Keratinocyte (primary cell): ENCODE data around the gene PCSK2. TPM values are rescaled to one million over a fixed set of nuclear protein-coding genes. Genes with fewer than 3 reads are reported as not detected.

Experiments
- DNase-seq: peaks from one replicate; pipeline ENCODE4 v3.0.0-alpha.2; 2011; ENCODE audit warnings: low read depth, missing footprints, low spot score
- FAIRE-seq: peaks from 2 replicates; lab custom pipeline; 2011; peaks lifted over from hg19 to GRCh38; lab: Jason Lieb, UNC
- H2AFZ ChIP-seq: 2 replicates; pipeline ENCODE4 v1.6.0; 2012; ENCODE audit warnings: low read length, control low read depth, inconsistent platforms; ENCODE audit not compliant: control insufficient read depth
- H3K27ac ChIP-seq: 2 replicates; pipeline ENCODE4 v1.5.1; 2011; ENCODE audit warnings: low read length; ENCODE audit not compliant: control insufficient read depth, insufficient read depth
- H3K27me3 ChIP-seq: 3 replicates; pipeline ENCODE4 v1.6.0; 2011; ENCODE audit warnings: low read length; ENCODE audit not compliant: control insufficient read depth, insufficient read depth; ENCODE audit errors: extremely low read depth
- H3K36me3 ChIP-seq, 2 experiments: 2 replicates in 1 of 2; 3 replicates in 1 of 2; pipeline ENCODE4 v1.5.1; 2011; ENCODE audit warnings: low read length in 2 of 2, mild to moderate bottlenecking in 1 of 2; ENCODE audit not compliant: control insufficient read depth in 2 of 2, insufficient read depth in 2 of 2; ENCODE audit errors: extremely low read depth in 1 of 2
- H3K4me1 ChIP-seq: 3 replicates; pipeline ENCODE4 v1.5.1; 2011; ENCODE audit warnings: low read length; ENCODE audit not compliant: control insufficient read depth, insufficient read depth; ENCODE audit errors: extremely low read depth
- H3K4me2 ChIP-seq: 3 replicates; pipeline ENCODE4 v1.6.0; 2011; ENCODE audit warnings: low read depth, low read length; ENCODE audit not compliant: control insufficient read depth, insufficient read depth; ENCODE audit errors: extremely low read depth
- H3K4me3 ChIP-seq, 3 experiments: fragments of 200-600 bp in 1 of 3; sonication (generic) in 1 of 3; 2 replicates in 2 of 3; 3 replicates in 1 of 3; pipeline ENCODE4 v1.5.1; 2011 to 2016; ENCODE audit warnings: low read length in 3 of 3, mild to moderate bottlenecking in 3 of 3, control low read depth in 2 of 3, inconsistent platforms in 1 of 3, low read depth in 1 of 3, mixed read lengths in 1 of 3, mixed run types in 1 of 3, moderate library complexity in 1 of 3; ENCODE audit not compliant: control insufficient read depth in 2 of 3, insufficient read depth in 2 of 3; ENCODE audit errors: extremely low read depth in 1 of 3
- H3K79me2 ChIP-seq: 2 replicates; pipeline ENCODE4 v1.6.0; 2012; ENCODE audit warnings: low read length; ENCODE audit not compliant: control insufficient read depth, insufficient read depth
- H3K9ac ChIP-seq: 3 replicates; pipeline ENCODE4 v1.6.0; 2011; ENCODE audit warnings: low read length; ENCODE audit not compliant: control insufficient read depth, insufficient read depth; ENCODE audit errors: extremely low read depth
- H3K9me1 ChIP-seq: 3 replicates; pipeline ENCODE4 v1.6.0; 2011; ENCODE audit warnings: low read length; ENCODE audit not compliant: control insufficient read depth, insufficient read depth; ENCODE audit errors: extremely low read depth
- H3K9me3 ChIP-seq: 2 replicates; pipeline ENCODE4 v1.5.1; 2012; ENCODE audit warnings: low read depth, low read length; ENCODE audit not compliant: control insufficient read depth
- H4K20me1 ChIP-seq: 3 replicates; pipeline ENCODE4 v1.6.0; 2011; ENCODE audit warnings: low read length; ENCODE audit not compliant: control insufficient read depth, insufficient read depth; ENCODE audit errors: extremely low read depth
- CTCF ChIP-seq, 3 experiments: IDR thresholded peaks in 1 of 3; conservative IDR thresholded peaks in 1 of 3; optimal IDR thresholded peaks in 1 of 3; 2 replicates in 2 of 3; 3 replicates in 1 of 3; pipeline versions ENCODE3 to v1.5.1; 2011; ENCODE audit warnings: low read length in 3 of 3, mild to moderate bottlenecking in 3 of 3, moderate library complexity in 2 of 3, control low read depth in 1 of 3, inconsistent platforms in 1 of 3; ENCODE audit not compliant: insufficient read depth in 2 of 3; ENCODE audit errors: extremely low read depth in 1 of 3
- EZH2 ChIP-seq: IDR thresholded peaks from one replicate; pipeline ENCODE4 v1.6.1; 2012; ENCODE audit warnings: inconsistent platforms, mild to moderate bottlenecking, low read length, moderate library complexity
- dilution Hi-C: fragments of 300-500 bp; cut with MboI; formaldehyde crosslinking; loops from one replicate; pipeline ENCODE4 v1.7.0; 2020; ENCODE audit warnings: low sequenced_read_pairs; ENCODE audit not compliant: extremely low pct_ligation_motif_present
- polyA plus RNA-seq, 5 experiments: library from polyadenylated mRNA; depleted of rRNA in 3 of 5; stranded (reverse) in 3 of 5; stranded (forward) in 1 of 5; unstranded in 1 of 5; fragments of >200 nt; gene quantifications; 1 replicate in 1 of 5; 2 replicates in 3 of 5; 3 replicates in 1 of 5; pipeline versions ENCODE4 v1.2.1 to v1.2.3, GENCODE V29; 2011 to 2012; ENCODE audit warnings: missing spikeins in 2 of 5, low read depth in 1 of 5, low replicate concordance in 1 of 5

The PCSK2 gene
- polyA plus RNA-seq, 1 donor (not counting 4 experiments of a cell fraction or from before 2014, with no cell fraction given), result not detected

GRCh38 chr20:17530716-17531664 lies 304.1 kb downstream of the PCSK2 start, which contains the start of gene BFSP1:
Gene BFSP1 (minus strand): TSS chr20:17531379. CDS start chr20:17531329, 50 bp downstream.
- H2AFZ ChIP-seq, result peak within 1 kb of the TSS; percentile 75
- H3K79me2 ChIP-seq, result no peaks in the 10 kb centered on the region
- H3K36me3 ChIP-seq, result no peaks in the 10 kb centered on the region
- peak within 1 kb of the TSS; percentile 72 for H3K4me2 ChIP-seq
- no peak for TF ChIP-seq EZH2
- no peak for TF ChIP-seq CTCF (optimal IDR thresholded peaks at IDR 0.05 in 1 of 3, IDR thresholded peaks at IDR 0.05 in 1 of 3, conservative IDR thresholded peaks at IDR 0.05 in 1 of 3; ENCODE audit: extremely low read depth in 1 of 3, insufficient read depth in 2 of 3, low read length in 3 of 3)
- no peaks in the 10 kb centered on the region for H3K9me3 ChIP-seq
- FAIRE-seq (no peak), DNase-seq (no peak)
- dilution Hi-C loops, result no loop called here
- peaks cover 3% of the 10 kb centered on the region for H3K4me1 ChIP-seq
- H3K9me1 ChIP-seq, result no peaks in the 10 kb centered on the region
- H4K20me1 ChIP-seq, result no peaks in the 10 kb centered on the region
- peak within 1 kb of the TSS; percentile 69 for H3K9ac ChIP-seq
- H3K27ac ChIP-seq, result no peak within 1 kb of the TSS
- peak within 1 kb of the TSS; percentile 32 to 46 (median 41) for H3K4me3 ChIP-seq
- H3K27me3 ChIP-seq, result no peaks in the 10 kb centered on the region

GRCh38 chr20:17531665-17532025 lies 304.8 kb downstream of the PCSK2 start:
- FAIRE-seq (no peak), DNase-seq (no peak)
- Histone ChIP-seq H3K9me3 (no peaks in the 10 kb centered on the region), H3K27ac (no peak overlapping the region), H3K9me1 (no peaks in the 10 kb centered on the region), H3K4me2 (peak overlapping the region; percentile 72), H3K4me3 (peak overlapping the region; percentile 32 to 46 (median 41)), H3K27me3 (no peaks in the 10 kb centered on the region), H4K20me1 (no peaks in the 10 kb centered on the region), H3K36me3 (no peaks in the 10 kb centered on the region), H3K4me1 (peaks cover 3% of the 10 kb centered on the region), H2AFZ (peak overlapping the region; percentile 71), H3K9ac (peak overlapping the region; percentile 69), H3K79me2 (no peaks in the 10 kb centered on the region)
- dilution Hi-C loops, result no loop called here
- TF ChIP-seq CTCF (optimal IDR thresholded peaks at IDR 0.05 in 1 of 3, IDR thresholded peaks at IDR 0.05 in 1 of 3, conservative IDR thresholded peaks at IDR 0.05 in 1 of 3; ENCODE audit: extremely low read depth in 1 of 3, insufficient read depth in 2 of 3, low read length in 3 of 3), result no peak
- no peak for TF ChIP-seq EZH2
